IPS-18a (cell line): ENCODE measurements around the gene RIPOR2.

ENCODE experiments used
- H3K27ac ChIP-seq: one replicate; pipeline ENCODE4 v1.5.1; 2013; ENCODE audit warnings: low read length
- H3K27me3 ChIP-seq: one replicate; pipeline ENCODE4 v1.6.1; 2013; ENCODE audit warnings: mild to moderate bottlenecking, low read length; ENCODE audit not compliant: control insufficient read depth, insufficient read depth
- H3K36me3 ChIP-seq: one replicate; pipeline ENCODE4 v1.6.1; 2013; ENCODE audit warnings: low read depth, low read length; ENCODE audit not compliant: control insufficient read depth
- H3K4me1 ChIP-seq: one replicate; pipeline ENCODE4 v1.6.1; 2013; ENCODE audit warnings: low read depth, low read length; ENCODE audit not compliant: control insufficient read depth
- H3K4me3 ChIP-seq: one replicate; pipeline ENCODE4 v1.5.1; 2013; ENCODE audit warnings: low read length
- H3K9ac ChIP-seq: one replicate; pipeline ENCODE4 v1.6.1; 2013; ENCODE audit warnings: mild to moderate bottlenecking, low read length, moderate library complexity
- H3K9me3 ChIP-seq: one replicate; pipeline ENCODE4 v1.6.1; 2013; ENCODE audit warnings: low read depth, low read length; ENCODE audit not compliant: control insufficient read depth

RIPOR2 gene

DNA sequence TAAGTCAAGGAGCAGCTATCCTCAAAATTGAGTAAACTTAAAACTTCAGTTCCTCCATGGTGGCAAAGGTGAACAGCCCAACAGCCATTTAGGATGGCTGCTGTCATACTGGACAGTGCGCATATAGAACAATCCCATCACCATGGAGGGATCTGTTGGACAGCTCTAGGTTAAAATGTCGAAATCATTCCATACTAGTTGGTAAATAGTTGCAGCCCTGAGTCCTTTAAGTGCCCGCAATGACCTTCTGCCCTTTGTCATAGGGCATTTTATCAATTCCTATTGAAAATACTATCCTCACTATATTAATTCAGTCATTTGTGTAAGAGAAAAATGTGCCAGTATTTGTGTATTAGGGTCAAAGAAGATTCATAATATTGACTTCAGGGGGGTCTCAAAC is 128.2 kb downstream of the RIPOR2 start:
- H3K27ac ChIP-seq = no peak overlapping the region
- H3K36me3 ChIP-seq = no peaks in the 10 kb centered on the region
- no peaks in the 10 kb centered on the region for H3K4me1 ChIP-seq
- H3K9ac ChIP-seq = no peak overlapping the region
- no peaks in the 10 kb centered on the region for H3K27me3 ChIP-seq
- H3K9me3 ChIP-seq = no peaks in the 10 kb centered on the region
- H3K4me3 ChIP-seq = no peak overlapping the region

DNA sequence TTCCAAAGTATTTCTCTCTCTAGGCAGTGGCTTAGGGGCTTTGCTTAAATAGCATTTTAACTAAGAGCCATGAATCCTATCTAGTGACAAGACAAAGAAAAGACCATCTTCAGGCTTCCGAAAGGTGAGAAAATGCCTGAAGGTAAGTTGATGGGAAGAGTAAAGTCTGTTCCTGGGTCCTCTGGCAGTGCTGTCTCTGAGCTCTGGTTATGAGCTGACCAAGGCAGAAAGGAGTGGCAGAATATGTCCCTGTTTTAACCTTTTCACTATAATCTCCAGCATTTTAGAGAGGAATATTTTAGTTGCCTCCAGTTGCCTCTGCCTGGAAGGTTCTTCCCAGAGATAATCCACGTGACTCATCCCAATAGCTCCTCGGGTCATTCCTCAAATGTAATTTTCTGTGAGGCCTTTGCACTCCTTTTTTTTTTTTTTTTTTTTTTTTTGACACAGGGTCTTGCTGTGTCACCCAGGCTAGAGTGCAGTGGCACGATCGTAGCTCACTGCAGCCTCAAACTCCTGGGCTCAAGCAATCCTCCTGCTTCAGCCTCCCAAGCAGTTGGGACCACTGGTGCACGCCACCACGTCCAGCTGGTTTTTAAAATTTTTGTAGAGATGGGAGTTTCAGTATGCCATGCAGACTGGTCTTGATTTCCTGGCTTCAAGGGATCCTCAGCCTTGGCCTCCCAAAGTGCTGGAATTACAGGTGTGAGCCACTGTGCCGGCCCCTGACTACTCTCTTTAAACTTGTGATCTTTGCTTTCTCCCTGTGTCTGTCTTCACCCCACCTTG is 133.3 kb downstream of the RIPOR2 start:
- H3K36me3 ChIP-seq = no peaks in the 10 kb centered on the region
- H3K27me3 ChIP-seq = no peaks in the 10 kb centered on the region
- no peaks in the 10 kb centered on the region for H3K9me3 ChIP-seq
- H3K27ac ChIP-seq = no peak overlapping the region
- no peak overlapping the region for H3K4me3 ChIP-seq
- H3K9ac ChIP-seq = no peak overlapping the region
- H3K4me1 ChIP-seq = no peaks in the 10 kb centered on the region

- Histone ChIP-seq H3K9ac (no peak overlapping the region), H3K4me3 (no peak overlapping the region), H3K27ac (no peak overlapping the region), H3K27me3 (no peaks in the 10 kb centered on the region), H3K9me3 (no peaks in the 10 kb centered on the region), H3K36me3 (no peaks in the 10 kb centered on the region), H3K4me1 (no peaks in the 10 kb centered on the region)
These were observed 136.2 kb downstream of the RIPOR2 start for GRCh38 chr6:24799541-24799915.

DNA sequence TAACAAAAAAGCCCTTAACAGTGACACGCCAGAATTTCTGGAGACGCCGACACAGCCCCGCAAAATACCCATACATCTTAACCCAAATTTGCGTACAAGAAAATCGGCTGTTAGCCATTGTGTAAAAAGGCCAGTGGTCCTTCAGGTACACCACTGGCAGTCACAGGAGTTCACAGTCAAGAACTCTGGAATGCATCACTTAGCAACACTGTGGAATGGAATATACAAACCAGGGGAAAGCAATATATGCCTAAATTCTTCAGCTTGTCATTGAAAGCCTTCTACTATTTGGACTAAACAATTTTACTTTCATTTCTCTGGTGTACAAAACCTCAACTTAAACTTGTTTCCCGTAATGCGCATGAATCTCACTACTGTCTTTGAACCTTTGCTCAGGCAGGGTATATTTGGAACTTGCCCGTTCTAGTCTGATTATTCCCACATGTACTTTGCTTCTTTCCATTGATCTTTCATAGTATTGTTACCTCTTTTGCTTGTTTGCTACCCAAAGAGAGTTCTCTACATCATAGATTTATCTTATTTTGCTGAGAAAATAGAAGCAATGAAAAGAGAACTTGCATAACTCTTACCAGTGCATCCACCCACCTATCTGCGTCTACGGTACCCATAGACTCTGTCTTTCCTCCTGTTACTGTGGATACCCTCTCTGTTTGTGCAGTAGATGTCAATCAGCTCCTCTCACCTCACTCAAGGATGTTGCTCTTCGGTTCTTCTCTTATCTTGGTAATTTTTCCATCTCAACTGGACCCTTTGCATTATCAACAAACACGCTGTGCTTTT is 136.8 kb downstream of the RIPOR2 start, which contains the start of gene ARMH2:
TSS of gene ARMH2 (minus strand) at position 178 of the 801 bp plus-strand sequence. CDS start at position 118, 60 bp downstream.
- Histone ChIP-seq H3K4me1 (no peaks in the 10 kb centered on the region), H3K4me3 (no peak within 1 kb of the TSS), H3K9ac (no peak within 1 kb of the TSS), H3K36me3 (no peaks in the 10 kb centered on the region), H3K27me3 (no peaks in the 10 kb centered on the region), H3K27ac (no peak within 1 kb of the TSS), H3K9me3 (no peaks in the 10 kb centered on the region)

- no peak overlapping the region for H3K4me3 ChIP-seq
- no peak overlapping the region for H3K27ac ChIP-seq
- no peaks in the 10 kb centered on the region for H3K36me3 ChIP-seq
These were observed 138.1 kb downstream of the RIPOR2 start for GRCh38 chr6:24797596-24798216.

GRCh38 chr6:24796616-24797290 is 139.0 kb downstream of the RIPOR2 start:
- no peaks in the 10 kb centered on the region for H3K27me3 ChIP-seq
- no peaks in the 10 kb centered on the region for H3K36me3 ChIP-seq
- no peaks in the 10 kb centered on the region for H3K9me3 ChIP-seq
- H3K27ac ChIP-seq = no peak overlapping the region
- H3K4me3 ChIP-seq = no peak overlapping the region
- no peak overlapping the region for H3K9ac ChIP-seq
- H3K4me1 ChIP-seq = no peaks in the 10 kb centered on the region

More at GRCh38 chr6:24797596-24798216, 138.1 kb downstream of the RIPOR2 start:
- Histone ChIP-seq H3K4me1 (no peaks in the 10 kb centered on the region), H3K9ac (no peak overlapping the region), H3K27me3 (no peaks in the 10 kb centered on the region), H3K9me3 (no peaks in the 10 kb centered on the region)

DNA sequence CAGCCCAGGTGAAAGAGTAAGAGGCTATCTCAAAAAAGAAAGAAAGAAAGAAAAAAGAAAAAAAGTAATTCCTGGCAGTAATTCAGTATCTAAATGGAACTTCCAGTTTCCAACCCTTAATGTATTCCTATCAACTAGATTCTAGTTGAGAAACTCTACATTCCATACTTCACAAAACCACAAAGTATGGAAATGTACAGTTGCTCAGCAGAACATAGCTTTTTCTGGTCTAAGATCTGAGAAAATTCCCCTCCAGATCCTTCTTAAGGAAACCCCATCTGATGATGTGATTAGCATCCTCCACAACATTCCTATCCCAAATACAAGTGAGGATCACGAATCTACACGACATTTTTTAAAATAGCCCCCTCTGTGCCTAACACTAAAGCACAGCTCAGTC is 140.7 kb downstream of the RIPOR2 start:
- Histone ChIP-seq H3K9me3 (no peaks in the 10 kb centered on the region), H3K4me3 (no peak overlapping the region), H3K27ac (no peak overlapping the region), H3K4me1 (no peaks in the 10 kb centered on the region), H3K9ac (no peak overlapping the region), H3K27me3 (no peaks in the 10 kb centered on the region), H3K36me3 (no peaks in the 10 kb centered on the region)

GRCh38 chr6:24788031-24788665 is 147.6 kb downstream of the RIPOR2 start:
- Histone ChIP-seq H3K9me3 (no peaks in the 10 kb centered on the region), H3K27ac (no peak overlapping the region), H3K4me3 (no peak overlapping the region), H3K4me1 (no peaks in the 10 kb centered on the region), H3K9ac (no peak overlapping the region), H3K36me3 (peaks cover 46% of the 10 kb centered on the region), H3K27me3 (no peaks in the 10 kb centered on the region)

- H3K9me3 ChIP-seq = no peaks in the 10 kb centered on the region
- peaks cover 72% of the 10 kb centered on the region for H3K36me3 ChIP-seq
- H3K27ac ChIP-seq = no peak overlapping the region
- peaks cover 10% of the 10 kb centered on the region for H3K4me1 ChIP-seq
- H3K9ac ChIP-seq = no peak overlapping the region
- H3K27me3 ChIP-seq = no peaks in the 10 kb centered on the region
- H3K4me3 ChIP-seq = no peak overlapping the region
These were observed 155.6 kb downstream of the RIPOR2 start for GRCh38 chr6:24780206-24780605.

DNA sequence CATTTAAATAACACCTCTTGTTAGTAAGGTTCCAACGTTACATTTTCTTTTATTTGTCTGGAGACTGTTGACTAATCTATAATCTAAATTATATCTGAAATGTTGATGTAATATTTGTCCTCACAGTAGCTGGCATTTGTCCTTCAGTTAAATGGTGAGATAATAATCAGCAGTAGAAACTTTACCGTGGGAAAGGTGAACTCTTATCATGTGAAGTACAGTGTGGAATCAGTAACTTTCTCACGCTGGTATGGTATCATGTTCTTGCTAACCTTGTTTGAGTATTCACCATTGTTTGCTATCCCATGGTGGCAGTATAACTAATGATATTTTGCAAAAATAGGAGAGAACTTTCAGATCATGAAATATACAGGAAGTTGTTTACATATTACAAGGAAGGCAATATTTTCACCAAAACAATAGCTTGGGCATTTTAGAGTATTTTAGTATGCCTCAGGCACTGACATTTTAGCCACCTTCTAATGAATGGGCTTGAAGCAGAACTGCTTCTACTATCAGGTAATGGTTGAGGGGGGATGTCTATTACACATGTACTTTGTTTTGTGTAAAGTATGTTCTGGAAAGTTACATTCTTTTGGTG is 156.2 kb downstream of the RIPOR2 start:
- H3K36me3 ChIP-seq = peaks cover 65% of the 10 kb centered on the region

More for the DNA sequence above, 156.2 kb downstream of the RIPOR2 start:
- peaks cover 10% of the 10 kb centered on the region for H3K4me1 ChIP-seq
- H3K9me3 ChIP-seq = no peaks in the 10 kb centered on the region
- H3K9ac ChIP-seq = no peak overlapping the region
- H3K27ac ChIP-seq = no peak overlapping the region
- H3K27me3 ChIP-seq = no peaks in the 10 kb centered on the region
- no peak overlapping the region for H3K4me3 ChIP-seq
